Naive thymus-derived CD8-positive, alpha-beta T cell (primary cell): Measurements from ENCODE around the gene ZDHHC11B. TPM values are rescaled to one million over a fixed set of nuclear protein-coding genes. Genes with fewer than 3 reads are reported as not detected.
"Not testable (repeated sequence)": the region's sequence is repeated elsewhere in the genome, so short reads cannot be mapped to it uniquely, and the experiment has no call there.

Source experiments
- ATAC-seq, 2 donors: fragments of 150-1000 bp; cut with Tn5 transposase in 1 of 2; sonication (Bioruptor Pico), chemical (Tn5 transposase) in 1 of 2; 1 replicate in 1 of 2; 2 replicates in 1 of 2; pipeline ENCODE4 v1.10.0; 2021; ENCODE audit warnings: mild to moderate bottlenecking in 2 of 2, moderate library complexity in 2 of 2
- POLR2A ChIA-PET: fragments of 350-600 bp; sonication (Branson Sonifier 250); formaldehyde crosslinking; loops from one replicate; lab custom pipeline; 2021; ENCODE audit warnings: antibody characterized with exemption; lab: Charles Lee
- DNase-seq, 10 donors: peaks; one replicate each; pipeline versions ENCODE4 v3.0.0 to v3.0.0-alpha.2; 2020 to 2022
- H3K27ac Mint-ChIP-seq, 10 donors: one replicate each; pipeline ENCODE4 v1.8.0; 2020 to 2022; ENCODE audit warnings: mild to moderate bottlenecking in 10 of 10, mixed read lengths in 10 of 10, moderate library complexity in 4 of 10, inconsistent platforms in 1 of 10
- H3K27me3 Mint-ChIP-seq, 5 donors: one replicate each; pipeline ENCODE4 v1.8.0; 2021 to 2022; ENCODE audit warnings: mixed read lengths in 5 of 5
- H3K36me3 Mint-ChIP-seq, 3 donors: one replicate each; pipeline ENCODE4 v1.8.0; 2020 to 2022; ENCODE audit warnings: mixed read lengths in 3 of 3, mild to moderate bottlenecking in 2 of 3, inconsistent platforms in 1 of 3
- H3K4me1 Mint-ChIP-seq, 4 donors: one replicate each; pipeline ENCODE4 v1.8.0; 2021 to 2022; ENCODE audit warnings: mixed read lengths in 4 of 4
- H3K4me3 Mint-ChIP-seq, 10 donors: one replicate each; pipeline ENCODE4 v1.8.0; 2020 to 2022; ENCODE audit warnings: mild to moderate bottlenecking in 10 of 10, mixed read lengths in 10 of 10, moderate library complexity in 6 of 10, inconsistent platforms in 1 of 10
- H3K9me3 Mint-ChIP-seq, 9 donors: one replicate each; pipeline ENCODE4 v1.8.0; 2020 to 2022; ENCODE audit warnings: mixed read lengths in 9 of 9, mild to moderate bottlenecking in 3 of 9, inconsistent platforms in 1 of 9, moderate library complexity in 1 of 9
- polyA plus RNA-seq, 3 donors: library from polyadenylated mRNA; unstranded; fragments of 300-500 nt; fragmentation: Illumina TruSeq; gene quantifications; one replicate each; pipeline ENCODE4 v1.2.3, GENCODE V29; 2021
- total RNA-seq, 8 experiments: library from RNA in 2 of 8; stranded (reverse) in 2 of 8; gene quantifications; one replicate each; pipeline ENCODE4 v1.2.3 and lab custom pipeline; 2021 to 2026

ZDHHC11B gene
- total and polyA plus RNA-seq, 5 experiments from 2014 or later: 1.1 to 2.3 TPM; not detected in 3

GRCh38 chr5:679166-679895 is 105.2 kb downstream of the ZDHHC11B start:
- DNase-seq, H3K9me3 Mint-ChIP-seq, H3K36me3 Mint-ChIP-seq, POLR2A ChIA-PET, H3K4me1 Mint-ChIP-seq, H3K4me3 Mint-ChIP-seq, ATAC-seq, H3K27ac Mint-ChIP-seq: not testable (repeated sequence)
- peaks cover 0 to 28% (median 0%) of the 10 kb centered on the region in 5 donors for H3K27me3 Mint-ChIP-seq

GRCh38 chr5:678521-678920 is 106.0 kb downstream of the ZDHHC11B start:
- POLR2A ChIA-PET, H3K27ac Mint-ChIP-seq, H3K4me1 Mint-ChIP-seq, DNase-seq, H3K36me3 Mint-ChIP-seq, ATAC-seq, H3K9me3 Mint-ChIP-seq, H3K4me3 Mint-ChIP-seq: not testable (repeated sequence)
- peaks cover 0 to 28% (median 0%) of the 10 kb centered on the region in 5 donors for H3K27me3 Mint-ChIP-seq

- DNase-seq (peak in 1 of 10 donors; percentile 58), ATAC-seq (no peak)
- Mint-ChIP-seq H3K36me3 (no peaks in the 10 kb centered on the region), H3K4me3 (no peak overlapping the region), H3K27ac (peak overlapping the region in 1 of 10 donors; percentile 59), H3K9me3 (no peaks in the 10 kb centered on the region), H3K27me3 (peaks cover 0 to 31% (median 4%) of the 10 kb centered on the region in 5 donors), H3K4me1 (peaks cover 3 to 11% (median 9%) of the 10 kb centered on the region in 4 donors)
- POLR2A ChIA-PET: no interaction called here
Measured at GRCh38 chr5:677131-678101, 107.1 kb downstream of the ZDHHC11B start.

- Mint-ChIP-seq H3K36me3 (no peaks in the 10 kb centered on the region), H3K27ac (no peak overlapping the region), H3K4me1 (peaks cover 3 to 15% (median 14%) of the 10 kb centered on the region in 4 donors), H3K27me3 (peaks cover 0 to 31% (median 4%) of the 10 kb centered on the region in 5 donors), H3K4me3 (no peak overlapping the region), H3K9me3 (no peaks in the 10 kb centered on the region)
- POLR2A ChIA-PET: no interaction called here
- ATAC-seq (no peak), DNase-seq (no peak)
Measured at GRCh38 chr5:676699-677076, 107.8 kb downstream of the ZDHHC11B start.

GRCh38 chr5:675871-676698 is 108.4 kb downstream of the ZDHHC11B start:
- ATAC-seq (no peak), DNase-seq (no peak)
- POLR2A ChIA-PET: no interaction called here
- Mint-ChIP-seq H3K36me3 (no peaks in the 10 kb centered on the region), H3K4me3 (no peak overlapping the region), H3K27ac (peak overlapping the region in 2 of 10 donors; percentile 28 to 38), H3K4me1 (peaks cover 3 to 16% (median 15%) of the 10 kb centered on the region in 4 donors), H3K27me3 (peaks cover 0 to 28% (median 4%) of the 10 kb centered on the region in 5 donors), H3K9me3 (no peaks in the 10 kb centered on the region)

- Mint-ChIP-seq H3K4me3 (no peak overlapping the region), H3K4me1 (peaks cover 3 to 16% (median 15%) of the 10 kb centered on the region in 4 donors), H3K27me3 (peaks cover 0 to 24% (median 4%) of the 10 kb centered on the region in 5 donors), H3K36me3 (no peaks in the 10 kb centered on the region), H3K27ac (peak overlapping the region in 3 of 10 donors; percentile 28 to 56 (median 38)), H3K9me3 (no peaks in the 10 kb centered on the region)
- ATAC-seq (no peak), DNase-seq (peak in 1 of 10 donors; percentile 51)
- POLR2A ChIA-PET: no interaction called here
Measured at GRCh38 chr5:675111-675870, 109.2 kb downstream of the ZDHHC11B start.

- H3K27ac Mint-ChIP-seq: peak overlapping the region in 1 of 10 donors; percentile 33
- H3K36me3 Mint-ChIP-seq: no peaks in the 10 kb centered on the region
- ATAC-seq (no peak), DNase-seq (peak in 1 of 10 donors; percentile 57)
- peaks cover 3 to 16% (median 15%) of the 10 kb centered on the region in 4 donors for H3K4me1 Mint-ChIP-seq
- H3K4me3 Mint-ChIP-seq: no peak overlapping the region
- POLR2A ChIA-PET: no interaction called here
- no peaks in the 10 kb centered on the region for H3K9me3 Mint-ChIP-seq
- peaks cover 0 to 24% (median 4%) of the 10 kb centered on the region in 5 donors for H3K27me3 Mint-ChIP-seq
Measured at GRCh38 chr5:674630-675011, 109.9 kb downstream of the ZDHHC11B start.

GRCh38 chr5:673831-674629 is 110.5 kb downstream of the ZDHHC11B start:
- DNase-seq (peak in 1 of 10 donors; percentile 61), ATAC-seq (no peak)
- no peaks in the 10 kb centered on the region for H3K9me3 Mint-ChIP-seq
- no peaks in the 10 kb centered on the region for H3K36me3 Mint-ChIP-seq
- POLR2A ChIA-PET: no interaction called here
- peak overlapping the region in 4 of 10 donors; percentile 4 to 47 (median 40) for H3K27ac Mint-ChIP-seq
- peaks cover 3 to 16% (median 15%) of the 10 kb centered on the region in 4 donors for H3K4me1 Mint-ChIP-seq
- H3K27me3 Mint-ChIP-seq: peaks cover 0 to 24% (median 4%) of the 10 kb centered on the region in 5 donors
- peak overlapping the region in 2 of 10 donors; percentile 28 to 33 for H3K4me3 Mint-ChIP-seq

- no peaks in the 10 kb centered on the region for H3K36me3 Mint-ChIP-seq
- no peak for DNase-seq
- H3K9me3 Mint-ChIP-seq: no peaks in the 10 kb centered on the region
- no peak for ATAC-seq
- H3K27me3 Mint-ChIP-seq: peaks cover 0 to 24% (median 4%) of the 10 kb centered on the region in 5 donors
- peak overlapping the region; percentile 42 to 84 (median 66) for H3K4me3 Mint-ChIP-seq
- peaks cover 3 to 16% (median 15%) of the 10 kb centered on the region in 4 donors for H3K4me1 Mint-ChIP-seq
- peak overlapping the region; percentile 57 to 97 (median 88) for H3K27ac Mint-ChIP-seq
- POLR2A ChIA-PET: no interaction called here
Measured at GRCh38 chr5:673161-673830, 111.2 kb downstream of the ZDHHC11B start.

- H3K36me3 Mint-ChIP-seq: peaks cover 0 to 1% (median under 1%) of the 10 kb centered on the region in 3 donors
Measured at GRCh38 chr5:672329-673160, 112.0 kb downstream of the ZDHHC11B start.

More at GRCh38 chr5:672329-673160, 112.0 kb downstream of the ZDHHC11B start:
- peak overlapping the region; percentile 57 to 97 (median 88) for H3K27ac Mint-ChIP-seq
- H3K4me3 Mint-ChIP-seq: peak overlapping the region; percentile 42 to 84 (median 66)
- H3K27me3 Mint-ChIP-seq: peaks cover 0 to 24% (median 4%) of the 10 kb centered on the region in 5 donors
- no peaks in the 10 kb centered on the region for H3K9me3 Mint-ChIP-seq
- DNase-seq (peak; percentile 50 to 88 (median 79)), ATAC-seq (peak; percentile 60 to 76)
- H3K4me1 Mint-ChIP-seq: peaks cover 3 to 16% (median 15%) of the 10 kb centered on the region in 4 donors
- POLR2A ChIA-PET: no interaction called here
